Lung (tissue), 12 donors: ENCODE measurements around the gene RPS27. TPM values are rescaled to one million over a fixed set of nuclear protein-coding genes. Genes with fewer than 3 reads are reported as not detected.
"Not testable (repeated sequence)": the region's sequence is repeated elsewhere in the genome, so short reads cannot be mapped to it uniquely, and the experiment has no call there.

Source experiments
- ATAC-seq: fragments of 200-7000 bp; cut with Tn5 transposase; one replicate; pipeline ENCODE4 v1.9.1; 2020; ENCODE audit warnings: moderate number of reproducible peaks; ENCODE audit not compliant: insufficient read depth, low FRiP score
- DNase-seq, 3 donors: peaks; one replicate each; pipeline ENCODE4 v3.0.0-alpha.2; 2013 to 2017
- H3K27ac ChIP-seq, 2 donors: one replicate each; pipeline ENCODE4 v1.5.1; 2013; ENCODE audit warnings: mild to moderate bottlenecking in 2 of 2, moderate library complexity in 2 of 2, control low read depth in 1 of 2, inconsistent platforms in 1 of 2, low read depth in 1 of 2, low read length in 1 of 2
- H3K27me3 ChIP-seq, 3 donors: one replicate each; pipeline ENCODE4 v1.5.1; 2013; ENCODE audit warnings: low read length in 2 of 3; ENCODE audit not compliant: control insufficient read depth in 3 of 3, insufficient read depth in 3 of 3
- H3K36me3 ChIP-seq, 4 donors: one replicate each; pipeline ENCODE4 v1.5.1; 2013; ENCODE audit warnings: low read length in 4 of 4, mild to moderate bottlenecking in 1 of 4, moderate library complexity in 1 of 4; ENCODE audit not compliant: control insufficient read depth in 4 of 4, insufficient read depth in 4 of 4
- H3K4me1 ChIP-seq, 5 donors: one replicate each; pipeline ENCODE4 v1.5.1; 2013; ENCODE audit warnings: low read length in 5 of 5, mild to moderate bottlenecking in 2 of 5, moderate library complexity in 1 of 5; ENCODE audit not compliant: control insufficient read depth in 5 of 5, insufficient read depth in 5 of 5
- H3K4me3 ChIP-seq: one replicate; pipeline ENCODE4 v1.5.1; 2013; ENCODE audit warnings: mild to moderate bottlenecking, control low read depth, moderate library complexity
- H3K9ac ChIP-seq, 2 donors: one replicate each; pipeline ENCODE4 v1.5.1; 2013; ENCODE audit warnings: low read length in 2 of 2, control low read depth in 1 of 2; ENCODE audit not compliant: insufficient read depth in 1 of 2
- H3K9me3 ChIP-seq, 4 donors: one replicate each; pipeline ENCODE4 v1.5.1; 2013; ENCODE audit warnings: low read length in 3 of 4, mild to moderate bottlenecking in 1 of 4, moderate library complexity in 1 of 4; ENCODE audit not compliant: control insufficient read depth in 4 of 4, insufficient read depth in 3 of 4
- WGBS, 2 donors: extraction: QIAGEN DNeasy Blood & Tissue Kit; methylation state at CpG; one replicate each; pipeline ENCODE4 v1.1.7; 2013; 5-methylcytosine and 5-hydroxymethylcytosine counted together
- polyA plus RNA-seq, 2 donors: library from polyadenylated mRNA; stranded (reverse); fragments of 200-250 nt; gene quantifications; one replicate each; pipeline ENCODE4 v1.2.1, GENCODE V29; 2013
- total RNA-seq, 2 donors: library from RNA; depleted of rRNA in 1 of 2; stranded (reverse); fragments of >200 nt in 1 of 2; gene quantifications; one replicate each; pipeline ENCODE4 v1.2.1, GENCODE V29; 2014 to 2021
- TF ChIP-seq, protein P1 (sequence below): IDR thresholded peaks from 2 replicates; pipeline ENCODE4 v1.5.1; 2012; ENCODE audit warnings: mild to moderate bottlenecking; ENCODE audit errors: control extremely low read depth, extremely low read depth
- donor health status: control.
- donor health status: control.
- donor health status: Bipolar disorder and iron deficiency.
- donor health status: healthy.
- donor health status: DM: yes; HTN: yes; CAD: no.

The RPS27 gene
- total and polyA plus RNA-seq, 4 donors, result 1,333 to 9,554 (median 3,383) TPM

DNA sequence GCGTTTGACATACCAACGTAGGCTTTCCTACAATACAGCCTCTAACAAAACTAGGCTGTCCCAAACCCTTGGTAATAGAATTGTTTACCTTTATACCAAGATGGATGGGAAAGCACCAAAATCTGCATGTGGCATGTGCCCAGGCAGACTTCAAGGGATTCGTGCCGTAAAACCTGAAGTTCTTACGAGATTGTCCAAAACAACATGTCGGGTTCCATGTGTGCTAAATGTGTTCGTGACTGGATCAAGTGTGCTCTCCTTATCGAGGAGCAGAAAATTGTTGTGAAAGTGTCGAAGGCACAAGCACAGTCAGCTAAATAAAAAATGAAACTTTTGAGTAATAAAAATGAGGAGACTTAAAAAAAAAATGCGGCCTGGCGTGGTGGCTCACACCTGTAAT is 5.1 kb downstream of the RPS27 start:
- Histone ChIP-seq H3K27ac (no peak overlapping the region), H3K4me3 (no peak overlapping the region), H3K27me3 (no peaks in the 10 kb centered on the region), H3K9me3 (no peaks in the 10 kb centered on the region), H3K9ac (no peak overlapping the region), H3K36me3 (peaks cover 13 to 26% (median 17%) of the 10 kb centered on the region in 4 donors), H3K4me1 (peaks cover 4 to 11% (median 6%) of the 10 kb centered on the region in 5 donors)
- ATAC-seq (no peak), DNase-seq (no peak)
- WGBS, 2 donors, result 96 to 97% methylated on average over 11 of the region's 11 CpGs
- TF ChIP-seq, protein P1, sequence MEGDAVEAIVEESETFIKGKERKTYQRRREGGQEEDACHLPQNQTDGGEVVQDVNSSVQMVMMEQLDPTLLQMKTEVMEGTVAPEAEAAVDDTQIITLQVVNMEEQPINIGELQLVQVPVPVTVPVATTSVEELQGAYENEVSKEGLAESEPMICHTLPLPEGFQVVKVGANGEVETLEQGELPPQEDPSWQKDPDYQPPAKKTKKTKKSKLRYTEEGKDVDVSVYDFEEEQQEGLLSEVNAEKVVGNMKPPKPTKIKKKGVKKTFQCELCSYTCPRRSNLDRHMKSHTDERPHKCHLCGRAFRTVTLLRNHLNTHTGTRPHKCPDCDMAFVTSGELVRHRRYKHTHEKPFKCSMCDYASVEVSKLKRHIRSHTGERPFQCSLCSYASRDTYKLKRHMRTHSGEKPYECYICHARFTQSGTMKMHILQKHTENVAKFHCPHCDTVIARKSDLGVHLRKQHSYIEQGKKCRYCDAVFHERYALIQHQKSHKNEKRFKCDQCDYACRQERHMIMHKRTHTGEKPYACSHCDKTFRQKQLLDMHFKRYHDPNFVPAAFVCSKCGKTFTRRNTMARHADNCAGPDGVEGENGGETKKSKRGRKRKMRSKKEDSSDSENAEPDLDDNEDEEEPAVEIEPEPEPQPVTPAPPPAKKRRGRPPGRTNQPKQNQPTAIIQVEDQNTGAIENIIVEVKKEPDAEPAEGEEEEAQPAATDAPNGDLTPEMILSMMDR, result no peak

DNA sequence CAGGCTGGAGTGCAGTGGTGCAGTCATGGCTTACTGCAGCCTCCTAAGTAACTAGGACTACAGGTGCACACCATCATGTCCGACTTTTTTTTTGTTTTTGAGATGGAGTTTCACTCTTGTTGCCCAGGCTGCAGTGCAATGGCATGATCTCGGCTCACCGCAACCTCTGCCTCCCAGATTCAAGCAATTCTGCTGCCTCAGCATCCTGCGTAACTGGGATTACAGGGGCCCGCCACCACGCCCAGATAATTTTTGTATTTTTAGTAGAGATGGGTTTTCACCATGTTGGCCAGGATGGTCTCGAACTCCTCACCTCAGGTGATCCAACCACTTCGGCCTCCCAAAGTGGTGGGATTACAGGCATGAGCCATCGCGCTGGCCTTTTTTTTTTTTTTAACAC is 6.3 kb downstream of the RPS27 start:
- H3K4me1 ChIP-seq, ATAC-seq, H3K27me3 ChIP-seq, DNase-seq, H3K9ac ChIP-seq, H3K4me3 ChIP-seq, H3K9me3 ChIP-seq, H3K27ac ChIP-seq: not testable (repeated sequence)
- peaks cover 13 to 20% (median 15%) of the 10 kb centered on the region in 4 donors for H3K36me3 ChIP-seq
- WGBS, 2 donors, result 96% methylated on average over 10 of the region's 10 CpGs

DNA sequence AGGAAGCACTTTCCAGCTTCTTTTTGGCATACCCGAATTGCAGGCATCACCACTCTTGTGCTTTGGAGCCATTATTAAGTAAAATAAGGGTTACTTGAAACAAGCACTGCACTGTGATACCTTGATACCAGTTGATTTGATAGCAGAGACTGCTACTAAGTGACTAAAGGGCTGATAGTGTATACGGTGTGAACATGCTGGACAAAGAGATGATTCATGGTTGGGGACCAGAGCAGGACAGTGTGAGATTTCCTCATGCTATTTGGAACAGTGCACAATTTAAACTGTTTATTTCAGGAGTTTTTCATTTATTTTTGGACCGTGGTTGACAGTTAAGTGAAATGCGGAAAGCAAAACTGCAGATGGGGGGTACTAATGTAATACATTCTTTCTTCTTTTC is 9.9 kb downstream of the RPS27 start:
- no peaks in the 10 kb centered on the region for H3K27me3 ChIP-seq
- no peak overlapping the region for H3K27ac ChIP-seq
- no peaks in the 10 kb centered on the region for H3K9me3 ChIP-seq
- no peak overlapping the region for H3K9ac ChIP-seq
- H3K4me1 ChIP-seq, result no peaks in the 10 kb centered on the region
- 77 to 82% methylated on average over 4 of the region's 4 CpGs for WGBS, 2 donors
- ATAC-seq (no peak), DNase-seq (no peak)
- H3K4me3 ChIP-seq, result no peak overlapping the region
- TF ChIP-seq, protein P1, result no peak
- peaks cover 0 to 4% (median 3%) of the 10 kb centered on the region in 4 donors for H3K36me3 ChIP-seq

DNA sequence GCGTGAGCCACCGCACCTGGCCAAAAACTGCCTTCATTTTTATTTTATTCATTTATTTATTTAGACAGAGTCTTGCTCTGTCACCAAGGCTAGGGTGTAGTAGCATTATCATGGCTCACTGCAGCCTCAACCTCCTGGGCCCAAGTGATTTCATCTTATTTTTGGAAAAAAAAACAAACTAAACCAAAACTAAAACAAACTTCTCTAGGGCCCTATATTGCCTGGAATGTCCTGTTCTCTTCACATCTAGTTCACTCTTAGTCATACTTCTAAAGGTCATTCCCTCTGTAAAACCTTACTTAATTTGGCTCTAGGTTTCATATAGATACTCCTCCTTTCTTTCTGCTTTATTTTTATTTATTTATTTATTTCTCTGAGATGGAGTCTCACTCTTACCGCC is 15.6 kb downstream of the RPS27 start:
- Histone ChIP-seq H3K27ac (no peak overlapping the region), H3K4me3 (no peak overlapping the region)
- DNase-seq, result no peak

More for the DNA sequence above, 15.6 kb downstream of the RPS27 start:
- WGBS, 2 donors, result 98 to 99% methylated on average over 3 of the region's 3 CpGs
- TF ChIP-seq, protein P1, result no peak
- no peak overlapping the region for H3K9ac ChIP-seq
- no peaks in the 10 kb centered on the region for H3K4me1 ChIP-seq
- no peak for ATAC-seq
- no peaks in the 10 kb centered on the region for H3K36me3 ChIP-seq
- no peaks in the 10 kb centered on the region for H3K27me3 ChIP-seq
- no peaks in the 10 kb centered on the region for H3K9me3 ChIP-seq
